Heart left ventricle (tissue), 13 donors: ENCODE measurements around the gene SH3TC1.

Source experiments
- POLR2A ChIP-seq, 2 donors: fragments of 450-650 bp; IDR thresholded peaks; one replicate each; pipeline ENCODE4 v1.6.1; 2017; ENCODE audit warnings: antibody characterized with exemption in 2 of 2, mild to moderate bottlenecking in 2 of 2, moderate library complexity in 2 of 2
- TF ChIP-seq, protein P1 (sequence below), 12 donors: fragments of 200-600 bp; sonication (generic) in 4 of 12; IDR thresholded peaks; one replicate each; pipeline versions ENCODE4 v1.5.0 to v1.8.0; 2018 to 2022; ENCODE audit warnings: antibody characterized with exemption in 12 of 12, mild to moderate bottlenecking in 5 of 12
- donor health status: ischemic (EF 13 %, LVEDD 7.1; RV severe dilation, severe dysfunction).
- donor health status: DM: no; HTN: yes; CAD: no.
- donor health status: DM: no; HTN: no; CAD: no.
- donor health status: ischemic (EF 25% LVEDD 6.9; RV normal size, moderate dysfunction).
- donor health status: ischemic (EF 25% LVEDD 5.7; RV mildly dilated, moderate dysfunction).
- donor health status: ischemic (EF 35%, LVEDD 5.7; RV mildly dilated, moderate dysfunction).
- donor health status: nonischemic (EF 11% LVEDD 7.7; RV severe dilation, severe dysfunction).
- donor health status: DM: yes; HTN: yes; CAD: no.
- donor health status: PGD.
- donor health status: ischemic (EF 29% LVEDD 5.4; RV normal size, mild dysfunction).
- donor health status: nonischemic (EF 23%, LVEDD 6.1; RV moderate dilation, normal function).

DNA sequence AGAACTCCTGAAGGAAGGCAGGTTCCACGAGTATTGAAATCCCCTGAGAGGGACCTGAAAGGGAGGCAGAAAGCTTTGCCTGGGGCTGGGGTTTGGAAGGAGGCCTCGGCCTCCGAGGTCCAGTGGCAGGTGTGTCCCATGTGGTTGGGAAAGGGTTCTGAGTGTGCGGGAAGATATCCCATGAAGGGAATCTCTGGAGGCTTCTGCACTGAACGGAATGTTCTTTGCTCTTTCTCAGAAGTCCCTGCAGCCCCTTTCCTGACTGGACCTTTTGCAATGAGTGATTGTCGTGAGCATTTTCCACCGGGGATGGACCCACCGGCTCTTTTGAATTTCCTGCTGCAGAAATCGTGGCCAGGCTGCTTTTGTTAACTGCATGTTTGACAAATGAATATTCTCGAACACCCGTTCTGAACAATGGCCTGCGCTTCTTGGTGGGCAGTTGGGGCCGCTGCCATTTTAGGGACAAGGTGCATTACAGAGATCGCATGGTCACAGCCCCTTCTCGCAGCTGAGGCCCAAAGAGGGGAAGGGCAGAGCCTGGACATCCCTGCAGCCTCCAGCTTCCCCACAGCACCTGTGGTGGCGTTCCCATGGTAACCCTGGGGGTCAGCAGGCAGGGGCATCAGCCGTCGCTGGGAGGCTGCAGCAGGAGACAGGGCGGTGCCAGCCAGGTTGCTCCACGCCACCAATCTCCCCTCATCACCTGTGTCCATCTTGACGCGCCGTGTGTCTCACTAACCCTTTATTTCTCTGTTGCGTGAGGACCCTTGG is 52.2 kb downstream of the SH3TC1 start:
- TF ChIP-seq, protein P1, sequence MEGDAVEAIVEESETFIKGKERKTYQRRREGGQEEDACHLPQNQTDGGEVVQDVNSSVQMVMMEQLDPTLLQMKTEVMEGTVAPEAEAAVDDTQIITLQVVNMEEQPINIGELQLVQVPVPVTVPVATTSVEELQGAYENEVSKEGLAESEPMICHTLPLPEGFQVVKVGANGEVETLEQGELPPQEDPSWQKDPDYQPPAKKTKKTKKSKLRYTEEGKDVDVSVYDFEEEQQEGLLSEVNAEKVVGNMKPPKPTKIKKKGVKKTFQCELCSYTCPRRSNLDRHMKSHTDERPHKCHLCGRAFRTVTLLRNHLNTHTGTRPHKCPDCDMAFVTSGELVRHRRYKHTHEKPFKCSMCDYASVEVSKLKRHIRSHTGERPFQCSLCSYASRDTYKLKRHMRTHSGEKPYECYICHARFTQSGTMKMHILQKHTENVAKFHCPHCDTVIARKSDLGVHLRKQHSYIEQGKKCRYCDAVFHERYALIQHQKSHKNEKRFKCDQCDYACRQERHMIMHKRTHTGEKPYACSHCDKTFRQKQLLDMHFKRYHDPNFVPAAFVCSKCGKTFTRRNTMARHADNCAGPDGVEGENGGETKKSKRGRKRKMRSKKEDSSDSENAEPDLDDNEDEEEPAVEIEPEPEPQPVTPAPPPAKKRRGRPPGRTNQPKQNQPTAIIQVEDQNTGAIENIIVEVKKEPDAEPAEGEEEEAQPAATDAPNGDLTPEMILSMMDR (IDR thresholded peaks at IDR 0.05): no peak
- no peak for TF ChIP-seq POLR2A (IDR thresholded peaks at IDR 0.05)
